SK-N-SH treated with all-trans-retinoic acid at 6 μM for 48 hours (cell line): ENCODE results near the gene ASCL5.

Source experiments
- ATAC-seq: fragments of 200-7000 bp; cut with Tn5 transposase; 3 replicates; pipeline ENCODE4 v1.9.1; 2020; ENCODE audit warnings: mild to moderate bottlenecking, moderate library complexity
- ARNTL ChIP-seq: fragments of 450-650 bp; formaldehyde crosslinking; IDR thresholded peaks from 2 replicates; pipeline ENCODE4 v1.5.0; 2020; ENCODE audit warnings: low read depth, mild to moderate bottlenecking, moderate library complexity, borderline replicate concordance
- BACH2 ChIP-seq: fragments of 250-450 bp; sonication (Bioruptor Pico); IDR thresholded peaks from 2 replicates; pipeline ENCODE4 v1.9.0; 2021; ENCODE audit warnings: mild to moderate bottlenecking, borderline replicate concordance
- CSDC2 ChIP-seq: fragments of 250-450 bp; sonication (Bioruptor Pico); IDR thresholded peaks from 2 replicates; pipeline ENCODE4 v1.5.0; 2020; ENCODE audit warnings: mild to moderate bottlenecking, moderate library complexity
- ESRRG ChIP-seq: fragments of 250-450 bp; sonication (Bioruptor Pico); IDR thresholded peaks from 2 replicates; pipeline ENCODE4 v1.6.1; 2021; ENCODE audit warnings: mild to moderate bottlenecking
- GLIS3 ChIP-seq: fragments of 250-450 bp; sonication (Bioruptor Pico); IDR thresholded peaks from 2 replicates; pipeline ENCODE4 v1.5.0; 2020; ENCODE audit warnings: mild to moderate bottlenecking, moderate library complexity
- OSR1 ChIP-seq: fragments of 250-450 bp; sonication (Bioruptor Pico); IDR thresholded peaks from 2 replicates; pipeline ENCODE4 v1.8.0; 2022; ENCODE audit warnings: moderate library complexity, mild to moderate bottlenecking, inconsistent platforms
- PPARA ChIP-seq: fragments of 250-450 bp; sonication (Bioruptor Pico); IDR thresholded peaks from 2 replicates; pipeline ENCODE4 v1.5.0; 2020; ENCODE audit warnings: mild to moderate bottlenecking, borderline replicate concordance
- RARB ChIP-seq: fragments of 250-450 bp; sonication (Bioruptor Pico); IDR thresholded peaks from 2 replicates; pipeline ENCODE4 v1.8.0; 2021; ENCODE audit warnings: mild to moderate bottlenecking, moderate library complexity
- SNAI2 ChIP-seq: fragments of 250-450 bp; sonication (Bioruptor Pico); IDR thresholded peaks from 2 replicates; pipeline ENCODE4 v1.5.0; 2020; ENCODE audit warnings: mild to moderate bottlenecking, moderate library complexity
- TCF4 ChIP-seq: fragments of 250-450 bp; sonication (Bioruptor Pico); IDR thresholded peaks from 2 replicates; pipeline ENCODE4 v1.8.0; 2021; ENCODE audit warnings: mild to moderate bottlenecking, moderate library complexity, borderline replicate concordance
- TOX ChIP-seq: fragments of 250-450 bp; sonication (Bioruptor Pico); IDR thresholded peaks from 2 replicates; pipeline ENCODE4 v1.8.0; 2021; ENCODE audit warnings: mild to moderate bottlenecking, moderate library complexity, borderline replicate concordance
- ZC3H10 ChIP-seq: fragments of 250-450 bp; sonication (Bioruptor Pico); IDR thresholded peaks from 2 replicates; pipeline ENCODE4 v1.5.1; 2021; ENCODE audit warnings: mild to moderate bottlenecking, moderate library complexity
- ZFP3 ChIP-seq: fragments of 250-450 bp; sonication (Bioruptor Pico); IDR thresholded peaks from 2 replicates; pipeline ENCODE4 v1.5.0; 2020; ENCODE audit warnings: mild to moderate bottlenecking, moderate library complexity
- ZFP30 ChIP-seq: fragments of 450-650 bp; formaldehyde crosslinking; IDR thresholded peaks from 2 replicates; pipeline ENCODE4 v1.5.0; 2022; ENCODE audit warnings: mild to moderate bottlenecking, moderate library complexity
- ZNF565 ChIP-seq: fragments of 450-650 bp; formaldehyde crosslinking; conservative IDR thresholded peaks from 2 replicates; pipeline ENCODE4 v1.5.0; 2020; ENCODE audit warnings: low read depth, mild to moderate bottlenecking, moderate library complexity
- ZNF70 ChIP-seq: fragments of 450-650 bp; formaldehyde crosslinking; IDR thresholded peaks from 2 replicates; pipeline ENCODE4 v1.5.0; 2020; ENCODE audit warnings: mild to moderate bottlenecking, moderate library complexity
- ZNF8 ChIP-seq: fragments of 450-650 bp; formaldehyde crosslinking; IDR thresholded peaks from 2 replicates; pipeline ENCODE4 v1.5.0; 2020; ENCODE audit warnings: mild to moderate bottlenecking, moderate library complexity
- TF ChIP-seq, protein P1 (sequence below): fragments of 250-450 bp; sonication (Bioruptor Pico); IDR thresholded peaks from 2 replicates; pipeline ENCODE4 v1.5.1; 2020; ENCODE audit warnings: low read depth, mild to moderate bottlenecking, moderate library complexity
- TF ChIP-seq, protein P2 (sequence below): fragments of 250-450 bp; sonication (Bioruptor Pico); IDR thresholded peaks from 2 replicates; pipeline ENCODE4 v1.8.0; 2020; ENCODE audit warnings: mild to moderate bottlenecking, moderate library complexity, borderline replicate concordance
- TF ChIP-seq, protein P3 (sequence below): fragments of 250-450 bp; sonication (Bioruptor Pico); IDR thresholded peaks from 2 replicates; pipeline ENCODE4 v1.8.0; 2021; ENCODE audit warnings: low read depth, mild to moderate bottlenecking, moderate library complexity, borderline replicate concordance
- TF ChIP-seq, protein P4 (sequence below): fragments of 250-450 bp; sonication (Bioruptor Pico); IDR thresholded peaks from 2 replicates; pipeline ENCODE4 v1.5.1; 2021; ENCODE audit warnings: mild to moderate bottlenecking, moderate library complexity
- TF ChIP-seq, protein P5 (sequence below): fragments of 250-450 bp; sonication (Bioruptor Pico); IDR thresholded peaks from 2 replicates; pipeline ENCODE4 v1.5.0; 2020; ENCODE audit warnings: mild to moderate bottlenecking, moderate library complexity

The ASCL5 gene

DNA sequence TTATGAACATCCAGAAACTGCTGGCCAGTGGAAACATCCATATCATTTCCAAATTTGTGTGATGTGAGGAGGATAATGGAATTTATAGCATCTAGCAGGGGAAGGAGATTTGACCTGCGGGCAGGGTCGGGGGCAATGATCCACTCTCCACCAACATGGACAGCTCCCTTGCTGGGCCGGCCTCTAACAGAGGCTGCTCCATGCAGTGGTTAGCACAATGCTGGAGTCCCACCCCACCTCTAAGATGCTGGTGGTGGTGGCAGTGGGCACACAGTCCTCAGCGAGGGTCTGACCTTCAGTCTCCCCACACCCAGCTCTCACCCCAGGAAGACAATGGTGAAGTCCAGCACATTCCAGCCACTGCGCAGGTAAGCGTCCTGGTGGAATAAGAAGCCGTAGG is 33.4 kb downstream of the ASCL5 start (continued):
- TF ChIP-seq, protein P1, sequence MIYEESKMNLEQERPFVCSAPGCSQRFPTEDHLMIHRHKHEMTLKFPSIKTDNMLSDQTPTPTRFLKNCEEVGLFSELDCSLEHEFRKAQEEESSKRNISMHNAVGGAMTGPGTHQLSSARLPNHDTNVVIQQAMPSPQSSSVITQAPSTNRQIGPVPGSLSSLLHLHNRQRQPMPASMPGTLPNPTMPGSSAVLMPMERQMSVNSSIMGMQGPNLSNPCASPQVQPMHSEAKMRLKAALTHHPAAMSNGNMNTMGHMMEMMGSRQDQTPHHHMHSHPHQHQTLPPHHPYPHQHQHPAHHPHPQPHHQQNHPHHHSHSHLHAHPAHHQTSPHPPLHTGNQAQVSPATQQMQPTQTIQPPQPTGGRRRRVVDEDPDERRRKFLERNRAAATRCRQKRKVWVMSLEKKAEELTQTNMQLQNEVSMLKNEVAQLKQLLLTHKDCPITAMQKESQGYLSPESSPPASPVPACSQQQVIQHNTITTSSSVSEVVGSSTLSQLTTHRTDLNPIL (CRISPR knock-in tag), result no peak

DNA sequence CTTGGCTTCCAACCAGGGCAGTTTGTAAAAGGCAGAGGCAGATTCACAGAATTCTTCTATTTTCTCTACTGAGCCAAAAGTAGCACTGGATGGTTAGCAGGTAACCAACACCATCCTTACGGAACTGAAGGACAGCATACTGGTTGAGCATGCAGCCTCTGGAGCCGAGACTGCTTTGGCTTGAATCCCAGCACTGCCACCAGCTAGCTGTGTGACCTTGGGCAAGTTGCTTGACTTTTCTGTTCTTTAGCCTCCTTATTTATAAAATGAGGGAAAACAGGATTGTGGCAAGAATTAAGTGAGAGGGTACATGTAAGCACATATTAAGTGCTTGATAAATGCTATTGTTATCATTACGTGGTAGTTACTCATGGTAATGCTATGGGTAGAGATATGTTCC is 34.2 kb downstream of the ASCL5 start:
- ATAC-seq, result no peak
- TF ChIP-seq BACH2 (CRISPR knock-in tag), result no peak
- no peak for TF ChIP-seq ESRRG (CRISPR knock-in tag)
- no peak for TF ChIP-seq GLIS3 (CRISPR knock-in tag)
- TF ChIP-seq CSDC2, result no peak
- TF ChIP-seq RARB (CRISPR knock-in tag), result no peak
- TF ChIP-seq ZNF565 (CRISPR knock-in tag), result no peak
- TF ChIP-seq ZNF70 (CRISPR knock-in tag), result no peak
- TF ChIP-seq PPARA (CRISPR knock-in tag), result no peak
- TF ChIP-seq, protein P2, sequence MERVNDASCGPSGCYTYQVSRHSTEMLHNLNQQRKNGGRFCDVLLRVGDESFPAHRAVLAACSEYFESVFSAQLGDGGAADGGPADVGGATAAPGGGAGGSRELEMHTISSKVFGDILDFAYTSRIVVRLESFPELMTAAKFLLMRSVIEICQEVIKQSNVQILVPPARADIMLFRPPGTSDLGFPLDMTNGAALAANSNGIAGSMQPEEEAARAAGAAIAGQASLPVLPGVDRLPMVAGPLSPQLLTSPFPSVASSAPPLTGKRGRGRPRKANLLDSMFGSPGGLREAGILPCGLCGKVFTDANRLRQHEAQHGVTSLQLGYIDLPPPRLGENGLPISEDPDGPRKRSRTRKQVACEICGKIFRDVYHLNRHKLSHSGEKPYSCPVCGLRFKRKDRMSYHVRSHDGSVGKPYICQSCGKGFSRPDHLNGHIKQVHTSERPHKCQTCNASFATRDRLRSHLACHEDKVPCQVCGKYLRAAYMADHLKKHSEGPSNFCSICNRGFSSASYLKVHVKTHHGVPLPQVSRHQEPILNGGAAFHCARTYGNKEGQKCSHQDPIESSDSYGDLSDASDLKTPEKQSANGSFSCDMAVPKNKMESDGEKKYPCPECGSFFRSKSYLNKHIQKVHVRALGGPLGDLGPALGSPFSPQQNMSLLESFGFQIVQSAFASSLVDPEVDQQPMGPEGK (CRISPR knock-in tag), result no peak
- TF ChIP-seq ZNF8 (CRISPR knock-in tag), result no peak
- TF ChIP-seq, protein P3, sequence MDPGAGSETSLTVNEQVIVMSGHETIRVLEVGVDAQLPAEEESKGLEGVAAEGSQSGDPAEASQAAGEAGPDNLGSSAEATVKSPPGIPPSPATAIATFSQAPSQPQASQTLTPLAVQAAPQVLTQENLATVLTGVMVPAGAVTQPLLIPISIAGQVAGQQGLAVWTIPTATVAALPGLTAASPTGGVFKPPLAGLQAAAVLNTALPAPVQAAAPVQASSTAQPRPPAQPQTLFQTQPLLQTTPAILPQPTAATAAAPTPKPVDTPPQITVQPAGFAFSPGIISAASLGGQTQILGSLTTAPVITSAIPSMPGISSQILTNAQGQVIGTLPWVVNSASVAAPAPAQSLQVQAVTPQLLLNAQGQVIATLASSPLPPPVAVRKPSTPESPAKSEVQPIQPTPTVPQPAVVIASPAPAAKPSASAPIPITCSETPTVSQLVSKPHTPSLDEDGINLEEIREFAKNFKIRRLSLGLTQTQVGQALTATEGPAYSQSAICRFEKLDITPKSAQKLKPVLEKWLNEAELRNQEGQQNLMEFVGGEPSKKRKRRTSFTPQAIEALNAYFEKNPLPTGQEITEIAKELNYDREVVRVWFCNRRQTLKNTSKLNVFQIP (CRISPR knock-in tag), result no peak
- no peak for TF ChIP-seq OSR1
- TF ChIP-seq ZFP3 (CRISPR knock-in tag), result no peak
- no peak for TF ChIP-seq ZC3H10 (CRISPR knock-in tag)
- TF ChIP-seq ARNTL (CRISPR knock-in tag), result no peak
- TF ChIP-seq TCF4 (CRISPR knock-in tag), result no peak
- TF ChIP-seq, protein P4, sequence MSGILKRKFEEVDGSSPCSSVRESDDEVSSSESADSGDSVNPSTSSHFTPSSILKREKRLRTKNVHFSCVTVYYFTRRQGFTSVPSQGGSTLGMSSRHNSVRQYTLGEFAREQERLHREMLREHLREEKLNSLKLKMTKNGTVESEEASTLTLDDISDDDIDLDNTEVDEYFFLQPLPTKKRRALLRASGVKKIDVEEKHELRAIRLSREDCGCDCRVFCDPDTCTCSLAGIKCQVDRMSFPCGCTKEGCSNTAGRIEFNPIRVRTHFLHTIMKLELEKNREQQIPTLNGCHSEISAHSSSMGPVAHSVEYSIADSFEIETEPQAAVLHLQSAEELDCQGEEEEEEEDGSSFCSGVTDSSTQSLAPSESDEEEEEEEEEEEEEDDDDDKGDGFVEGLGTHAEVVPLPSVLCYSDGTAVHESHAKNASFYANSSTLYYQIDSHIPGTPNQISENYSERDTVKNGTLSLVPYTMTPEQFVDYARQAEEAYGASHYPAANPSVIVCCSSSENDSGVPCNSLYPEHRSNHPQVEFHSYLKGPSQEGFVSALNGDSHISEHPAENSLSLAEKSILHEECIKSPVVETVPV, result no peak

DNA sequence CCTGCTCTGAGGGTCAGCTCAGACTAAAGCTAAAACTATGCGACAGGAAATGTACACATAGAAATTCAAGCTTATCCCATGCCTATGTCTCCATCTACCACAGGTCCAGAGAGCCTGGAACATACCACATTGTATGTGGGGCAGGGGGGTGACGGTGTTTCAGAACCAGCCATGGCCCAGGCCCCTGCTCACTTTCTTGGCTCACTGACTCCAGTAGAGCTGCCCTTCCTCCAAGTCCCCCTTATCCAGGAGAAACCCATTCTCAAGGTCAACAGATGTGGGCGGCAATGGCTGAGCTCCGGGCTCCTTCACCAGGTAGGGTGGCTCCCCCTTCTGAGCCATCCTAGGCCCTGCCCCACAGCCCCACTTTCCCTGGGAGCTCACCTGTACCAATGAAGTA is 35.7 kb downstream of the ASCL5 start:
- TF ChIP-seq TOX (CRISPR knock-in tag) (no peak), OSR1 (no peak), SNAI2 (no peak), ZC3H10 (CRISPR knock-in tag) (no peak), ARNTL (CRISPR knock-in tag) (no peak), GLIS3 (CRISPR knock-in tag) (no peak), BACH2 (CRISPR knock-in tag) (no peak), ZFP30 (CRISPR knock-in tag) (no peak), PPARA (CRISPR knock-in tag) (no peak), ZNF8 (CRISPR knock-in tag) (no peak)
- TF ChIP-seq, protein P5, sequence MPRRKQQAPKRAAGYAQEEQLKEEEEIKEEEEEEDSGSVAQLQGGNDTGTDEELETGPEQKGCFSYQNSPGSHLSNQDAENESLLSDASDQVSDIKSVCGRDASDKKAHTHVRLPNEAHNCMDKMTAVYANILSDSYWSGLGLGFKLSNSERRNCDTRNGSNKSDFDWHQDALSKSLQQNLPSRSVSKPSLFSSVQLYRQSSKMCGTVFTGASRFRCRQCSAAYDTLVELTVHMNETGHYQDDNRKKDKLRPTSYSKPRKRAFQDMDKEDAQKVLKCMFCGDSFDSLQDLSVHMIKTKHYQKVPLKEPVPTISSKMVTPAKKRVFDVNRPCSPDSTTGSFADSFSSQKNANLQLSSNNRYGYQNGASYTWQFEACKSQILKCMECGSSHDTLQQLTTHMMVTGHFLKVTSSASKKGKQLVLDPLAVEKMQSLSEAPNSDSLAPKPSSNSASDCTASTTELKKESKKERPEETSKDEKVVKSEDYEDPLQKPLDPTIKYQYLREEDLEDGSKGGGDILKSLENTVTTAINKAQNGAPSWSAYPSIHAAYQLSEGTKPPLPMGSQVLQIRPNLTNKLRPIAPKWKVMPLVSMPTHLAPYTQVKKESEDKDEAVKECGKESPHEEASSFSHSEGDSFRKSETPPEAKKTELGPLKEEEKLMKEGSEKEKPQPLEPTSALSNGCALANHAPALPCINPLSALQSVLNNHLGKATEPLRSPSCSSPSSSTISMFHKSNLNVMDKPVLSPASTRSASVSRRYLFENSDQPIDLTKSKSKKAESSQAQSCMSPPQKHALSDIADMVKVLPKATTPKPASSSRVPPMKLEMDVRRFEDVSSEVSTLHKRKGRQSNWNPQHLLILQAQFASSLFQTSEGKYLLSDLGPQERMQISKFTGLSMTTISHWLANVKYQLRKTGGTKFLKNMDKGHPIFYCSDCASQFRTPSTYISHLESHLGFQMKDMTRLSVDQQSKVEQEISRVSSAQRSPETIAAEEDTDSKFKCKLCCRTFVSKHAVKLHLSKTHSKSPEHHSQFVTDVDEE (CRISPR knock-in tag), result no peak
- TF ChIP-seq, protein P1 (CRISPR knock-in tag), result no peak
- TF ChIP-seq, protein P2 (CRISPR knock-in tag), result no peak
- TF ChIP-seq, all 23 proteins: peak for 0
- no peak for ATAC-seq
